Left forelimb (tissue), 1 donor: ENCODE results near the gene KCNB1.
A peak's percentile ranks its signal among the peaks of the same experiment; 100 is the strongest.

Source experiments
- DNase-seq: peaks from one replicate; pipeline ENCODE4 v3.0.0-alpha.2; 2018; ENCODE audit warnings: low spot score

Gene KCNB1

DNA sequence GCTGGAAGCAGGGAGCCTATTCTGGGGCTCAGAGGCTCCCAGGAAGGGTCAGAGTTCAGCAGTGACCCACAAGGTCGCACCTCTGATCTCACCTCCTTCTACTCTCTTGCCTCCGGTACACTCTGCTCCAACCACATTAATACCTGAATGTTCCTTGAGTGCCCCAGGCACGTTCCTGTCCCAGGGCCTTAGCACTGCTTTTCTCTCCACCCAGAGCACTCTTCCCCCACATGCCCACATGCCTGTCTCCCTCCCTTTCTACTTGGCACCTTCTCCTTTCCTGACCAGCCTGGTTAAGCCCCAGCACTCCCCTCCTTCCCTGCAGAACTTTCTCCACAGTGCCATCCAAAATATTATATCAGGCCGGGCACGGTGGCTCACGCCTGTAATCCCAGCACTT, 13.4 kb downstream of the KCNB1 start:
- no peak for DNase-seq

GRCh38 chr20:49468412-49468811, 14.1 kb downstream of the KCNB1 start:
- DNase-seq, result no peak

- DNase-seq, result no peak
These were observed 16.2 kb downstream of the KCNB1 start for GRCh38 chr20:49466114-49466912.

- DNase-seq, result no peak
These were observed 17.9 kb downstream of the KCNB1 start for GRCh38 chr20:49464556-49464955.

DNA sequence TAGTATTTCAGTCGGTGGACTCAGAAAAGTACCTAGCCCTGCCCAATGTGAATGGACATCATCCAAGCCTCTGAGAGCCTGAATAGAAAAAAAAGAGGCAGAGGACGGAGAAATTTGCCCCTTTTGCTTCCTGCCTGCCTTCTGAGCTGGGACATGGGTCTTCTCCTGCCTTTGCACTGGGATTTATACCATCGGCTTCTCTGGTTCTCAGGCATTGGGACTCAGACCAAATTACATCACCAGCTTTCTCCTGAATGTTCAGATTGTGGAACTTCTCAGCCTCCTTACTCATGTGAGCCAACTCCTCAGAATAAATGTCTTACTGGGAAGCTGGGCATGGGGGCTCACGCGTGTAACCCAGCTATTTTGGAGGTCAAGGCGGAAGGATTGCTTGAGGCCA, 19.8 kb downstream of the KCNB1 start:
- no peak for DNase-seq

DNA sequence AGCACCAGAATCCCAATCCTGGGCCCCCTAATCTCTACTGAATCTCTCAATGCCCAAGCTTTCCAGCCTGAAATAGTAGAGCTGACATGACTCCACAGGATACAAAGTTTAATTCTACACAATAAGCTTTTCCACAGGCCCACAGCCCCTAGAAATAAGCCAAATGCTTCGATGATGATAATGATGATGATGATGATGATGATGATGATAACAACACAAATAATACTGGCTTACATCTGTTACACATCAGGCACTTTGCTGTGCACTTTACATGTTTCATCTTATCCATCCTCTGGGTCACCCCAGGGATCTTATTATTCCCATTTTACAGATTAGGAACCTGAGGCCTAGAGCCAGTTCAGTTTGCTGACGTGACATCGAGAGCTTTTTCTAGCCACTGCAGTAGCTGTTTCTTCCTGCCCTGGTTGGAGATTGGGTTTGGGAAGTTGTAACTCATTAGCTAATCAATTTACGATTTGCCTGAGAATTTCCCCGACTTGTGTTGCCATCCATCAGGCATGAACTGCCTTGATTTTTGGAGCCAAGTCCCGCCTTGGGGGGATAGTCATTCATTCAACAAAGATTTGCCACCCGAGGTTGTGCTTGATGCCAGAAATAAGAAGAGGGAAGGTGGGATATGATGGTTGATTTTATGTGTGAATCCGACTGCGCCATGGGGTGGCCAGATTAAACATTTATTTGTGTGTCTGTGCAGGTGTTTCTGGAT, 20.4 kb downstream of the KCNB1 start:
- DNase-seq, result no peak

DNA sequence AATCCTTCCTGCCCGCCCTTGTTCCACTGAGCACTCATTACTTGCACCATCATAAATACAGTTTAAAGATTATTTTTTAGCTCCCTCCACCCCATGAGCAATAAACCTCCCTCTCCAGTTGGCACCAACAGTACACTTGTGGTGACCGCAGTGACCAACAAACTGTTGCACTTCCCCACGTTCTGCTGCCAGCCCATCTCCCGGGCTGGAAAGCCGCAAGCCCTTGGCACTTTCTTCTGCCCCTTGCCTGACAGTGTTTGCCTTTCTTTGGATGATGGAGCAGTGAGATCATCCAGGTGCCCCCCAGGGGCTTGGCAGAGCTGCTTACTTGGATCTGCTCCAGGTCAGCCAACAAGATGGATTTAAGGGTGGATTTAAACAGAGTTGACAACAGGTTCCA, 21.6 kb downstream of the KCNB1 start:
- DNase-seq, result no peak

DNA sequence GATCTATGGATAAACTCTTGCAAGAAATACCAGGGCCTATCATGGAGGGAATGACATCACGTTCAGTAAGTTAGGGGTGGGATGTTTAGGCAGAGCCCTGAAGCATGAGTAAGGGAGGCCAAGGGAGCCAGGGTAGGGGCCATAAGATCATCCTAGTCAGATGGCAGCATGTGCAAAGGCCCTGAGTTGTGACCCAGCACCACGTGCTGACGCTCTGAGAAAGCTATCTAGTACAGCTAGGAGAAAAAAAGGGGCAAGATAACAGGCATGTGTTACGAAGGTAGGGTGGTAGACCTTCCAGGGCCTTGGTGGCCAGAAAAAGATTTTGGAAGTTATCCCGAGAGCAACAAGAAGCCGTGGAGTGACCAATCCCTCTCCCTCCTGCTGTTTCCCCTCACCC, 22.3 kb downstream of the KCNB1 start:
- DNase-seq, result no peak

GRCh38 chr20:49459684-49460083, 22.8 kb downstream of the KCNB1 start:
- no peak for DNase-seq

DNA sequence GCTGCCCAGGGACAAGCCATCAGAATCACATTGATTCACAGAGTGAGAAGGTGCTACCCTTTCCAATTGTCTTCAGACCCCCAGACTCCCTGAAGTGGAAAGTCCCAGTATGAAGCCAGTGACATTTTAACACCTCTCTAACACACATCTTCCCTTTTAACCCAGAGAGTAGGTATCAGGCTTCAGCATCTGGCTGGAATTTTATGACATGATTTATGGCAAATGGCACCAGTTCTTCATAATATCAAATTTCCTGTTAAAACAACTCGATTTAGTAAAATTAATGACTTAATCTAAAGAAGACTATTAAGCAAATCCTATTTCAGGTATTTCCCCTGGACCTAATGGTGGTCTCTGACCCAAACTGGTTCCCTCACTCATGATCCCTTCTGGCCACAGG, 25.0 kb downstream of the KCNB1 start:
- DNase-seq, result no peak

DNA sequence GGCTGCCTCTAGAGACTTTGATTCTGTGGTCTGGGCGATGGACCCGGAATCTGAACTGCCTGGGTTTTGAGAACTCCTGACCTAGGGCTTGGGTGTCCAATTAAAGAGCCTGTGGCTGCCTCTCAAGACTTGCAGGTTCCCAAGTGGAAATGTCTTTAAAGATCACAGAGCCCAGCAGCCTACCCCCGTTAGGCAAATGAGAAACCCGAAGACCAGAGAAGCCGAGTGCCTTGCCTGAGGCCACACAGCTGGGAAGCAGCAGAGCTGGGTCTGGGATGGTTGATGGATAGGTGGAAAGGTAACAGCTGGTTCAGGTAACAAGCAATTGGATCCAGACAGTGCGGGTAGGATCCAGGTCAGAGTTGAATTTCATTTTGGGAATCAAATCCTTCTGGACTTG, 25.8 kb downstream of the KCNB1 start:
- no peak for DNase-seq

DNA sequence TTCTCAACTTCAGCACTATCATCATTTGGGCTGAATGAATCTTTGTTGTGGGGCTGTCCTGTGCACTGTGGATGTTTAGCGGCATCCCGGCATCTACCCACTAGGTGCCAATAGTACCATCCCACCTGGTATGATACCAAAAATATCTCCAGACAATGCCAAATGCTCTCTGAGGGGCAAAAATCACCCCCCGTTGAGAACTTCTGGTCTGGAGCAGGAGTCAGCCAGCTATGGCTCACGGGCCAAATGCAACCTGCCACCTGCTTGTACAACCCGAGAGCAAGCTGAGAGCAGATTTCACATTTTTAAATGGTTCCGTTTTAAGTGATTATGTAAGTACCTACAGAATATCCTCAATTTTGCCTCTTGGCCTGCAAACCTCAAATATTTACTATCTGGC, 26.8 kb downstream of the KCNB1 start:
- DNase-seq, result no peak

GRCh38 chr20:49452011-49452482, 30.4 kb downstream of the KCNB1 start:
- no peak for DNase-seq

GRCh38 chr20:49450281-49450721, 32.2 kb downstream of the KCNB1 start:
- no peak for DNase-seq

- DNase-seq, result no peak
These were observed 33.6 kb downstream of the KCNB1 start for GRCh38 chr20:49448917-49449316.

DNA sequence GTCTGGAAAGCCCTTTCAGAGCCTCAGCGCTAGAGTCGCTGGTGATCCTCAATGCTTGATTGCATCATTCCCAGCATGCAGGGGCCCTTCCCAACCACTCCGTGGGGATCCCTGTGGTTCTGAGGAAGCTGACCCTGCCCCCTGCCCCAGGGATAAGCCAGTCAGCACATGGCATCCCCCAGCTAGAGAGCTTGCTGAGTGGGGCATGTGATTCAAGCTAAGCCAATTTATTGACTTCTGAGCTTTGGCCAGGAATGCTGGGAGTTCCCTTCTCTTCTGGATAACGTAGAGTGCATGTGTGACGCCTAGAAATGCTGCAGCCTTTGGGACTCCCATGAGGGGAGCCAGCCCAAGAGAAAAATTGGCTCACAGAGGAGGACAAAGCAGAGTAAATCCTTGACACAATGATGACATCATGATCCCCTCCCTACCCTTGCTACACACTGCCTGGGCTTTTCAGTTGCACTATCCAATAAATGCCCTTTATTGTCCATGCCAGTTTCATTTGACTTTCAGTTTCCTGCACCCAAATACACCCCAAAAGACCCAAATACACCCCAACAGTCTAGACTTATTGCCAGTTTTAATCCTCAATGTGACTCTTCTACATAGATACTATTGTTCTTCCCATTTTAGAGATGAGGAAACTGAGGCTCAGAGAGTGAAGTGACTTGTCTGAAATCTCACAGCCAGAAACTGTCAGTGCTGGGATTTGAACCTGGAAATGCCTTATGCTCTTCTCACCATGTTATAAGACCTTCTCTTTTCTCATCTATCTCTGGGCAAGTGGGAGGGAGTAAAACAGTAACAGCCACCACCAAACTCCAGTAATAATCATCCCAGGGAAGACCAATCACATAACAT, 34.3 kb downstream of the KCNB1 start:
- DNase-seq, result no peak

GRCh38 chr20:49447364-49447763, 35.1 kb downstream of the KCNB1 start:
- no peak for DNase-seq

DNA sequence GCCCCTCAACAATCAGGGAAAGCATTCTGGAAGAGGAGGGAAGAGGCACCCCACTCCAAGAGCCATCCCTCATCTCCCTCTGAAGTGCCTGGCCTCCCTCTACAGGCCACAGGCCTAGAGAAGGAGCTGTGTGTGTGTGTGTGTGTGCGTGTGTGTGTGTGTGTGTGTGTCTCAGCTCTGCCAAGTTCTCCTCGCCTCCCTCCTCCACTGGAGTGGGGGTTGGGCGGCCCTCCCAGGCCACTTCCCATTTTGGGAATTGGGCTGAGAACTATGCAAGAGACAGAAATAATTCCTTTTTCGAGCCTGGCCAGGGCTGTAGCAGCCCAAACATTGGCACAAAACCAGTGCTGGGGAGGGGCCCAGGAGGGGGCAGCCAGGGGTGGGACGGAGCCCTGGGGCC, 35.7 kb downstream of the KCNB1 start:
- peak; percentile 85 for DNase-seq

DNA sequence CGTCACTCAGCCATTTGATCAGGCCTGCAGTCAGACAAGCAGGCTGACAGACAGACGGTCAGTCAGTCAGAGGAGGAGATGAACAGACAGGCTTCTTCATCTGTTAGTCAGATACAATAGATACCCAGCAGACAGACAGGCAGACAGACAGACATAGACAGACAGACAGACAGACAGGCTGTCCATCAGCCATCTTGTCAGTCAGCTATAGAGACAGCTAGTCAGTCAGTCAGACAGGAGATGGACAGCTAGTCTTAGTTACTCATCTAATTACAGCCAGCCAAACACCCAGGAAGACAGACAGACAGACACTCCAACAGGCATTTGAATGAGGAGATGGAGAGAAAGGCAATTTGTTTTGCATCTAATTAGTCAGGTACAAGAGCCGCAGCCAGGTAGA, 36.4 kb downstream of the KCNB1 start:
- no peak for DNase-seq

DNA sequence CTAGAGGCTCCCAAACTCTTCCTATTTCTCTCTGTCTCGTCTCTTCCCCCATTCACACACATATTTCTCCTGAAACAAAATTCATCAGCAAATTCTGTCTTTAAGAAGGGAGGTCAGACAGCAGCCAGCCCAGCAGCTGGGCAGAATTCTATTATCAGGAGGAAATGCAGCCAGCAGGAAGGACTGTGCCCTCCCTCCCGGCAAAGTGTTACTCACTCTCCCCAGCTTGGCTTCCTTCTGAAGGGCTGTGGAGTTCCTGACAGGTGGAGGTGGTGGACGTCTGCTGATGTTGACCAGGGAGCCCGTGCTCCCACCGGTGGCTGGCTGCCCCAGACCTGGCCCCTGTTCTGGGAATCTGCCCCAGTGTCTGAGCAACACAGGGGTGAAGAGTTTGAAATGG, 37.3 kb downstream of the KCNB1 start:
- DNase-seq, result no peak

GRCh38 chr20:49444553-49444990, 37.9 kb downstream of the KCNB1 start:
- DNase-seq, result no peak

- no peak for DNase-seq
These were observed 45.4 kb downstream of the KCNB1 start for GRCh38 chr20:49437057-49437456.
